KG1 (cell line): ENCODE data around the gene FUT3.
"Not testable (repeated sequence)": the region's sequence is repeated elsewhere in the genome, so short reads cannot be mapped to it uniquely, and the experiment has no call there.

Source experiments
- DNase-seq: peaks from one replicate; lab custom pipeline; 2025; lab: John Stamatoyannopoulos, UW

FUT3 gene

DNA sequence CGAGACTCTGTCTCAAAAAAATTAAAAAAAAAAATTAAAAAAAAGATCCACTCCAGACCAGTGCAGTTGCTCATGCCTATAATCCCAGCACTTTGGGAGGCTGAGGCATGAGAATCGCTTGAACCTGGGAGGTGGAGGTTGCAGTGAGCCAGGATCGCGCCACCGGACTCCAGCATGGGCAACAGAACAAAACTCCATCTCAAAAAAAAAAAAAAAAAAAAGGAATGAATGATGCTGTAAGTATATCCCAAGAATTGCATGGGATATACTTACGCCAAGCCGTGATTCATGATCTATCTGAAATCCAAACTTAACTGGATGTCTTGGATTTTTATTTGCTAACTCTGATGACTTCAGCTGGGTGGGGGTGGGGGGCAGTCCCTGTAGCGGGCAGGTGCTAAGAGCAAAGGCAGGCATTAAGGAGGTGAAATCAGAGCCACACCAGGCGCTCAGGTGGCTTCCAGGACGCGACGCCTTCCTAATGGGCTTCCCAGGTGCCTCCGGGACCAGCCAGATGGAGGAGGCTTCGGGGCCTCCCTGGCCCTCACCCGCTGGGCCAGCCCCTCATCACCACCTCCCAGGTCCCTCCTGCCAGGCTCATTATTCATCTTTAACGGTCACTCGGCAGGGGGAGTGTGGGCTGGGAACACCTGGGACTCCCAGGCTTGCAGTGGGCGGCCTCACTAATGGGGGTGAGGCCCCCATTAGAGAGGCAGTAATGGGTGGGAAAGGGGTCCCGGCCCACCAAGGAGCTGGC lies 30.5 kb upstream of the FUT3 start:
- DNase-seq: no peak

DNA sequence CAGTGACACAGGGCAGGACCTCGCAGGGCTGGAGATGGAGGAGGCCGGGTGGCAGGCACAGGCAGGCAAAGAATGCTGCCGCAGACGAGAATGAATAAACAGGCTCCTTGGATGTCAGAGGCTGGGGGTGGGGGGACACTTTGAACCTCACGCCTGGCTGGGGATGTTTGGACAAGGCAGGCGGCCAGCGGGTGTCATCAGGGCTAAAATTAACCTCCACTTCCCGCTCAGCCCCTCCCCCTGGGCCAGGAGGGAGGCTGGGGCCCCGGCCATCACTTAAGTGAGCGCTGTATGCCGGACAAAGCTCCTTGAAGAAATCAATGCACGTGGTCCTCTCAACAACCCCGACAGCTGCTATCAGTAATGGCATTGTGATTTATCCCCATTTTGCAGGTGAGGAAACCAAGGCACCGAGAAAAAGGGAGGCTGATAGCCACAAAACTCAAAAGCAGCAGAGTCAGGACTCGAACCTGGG lies 29.4 kb upstream of the FUT3 start:
- no peak for DNase-seq

DNA sequence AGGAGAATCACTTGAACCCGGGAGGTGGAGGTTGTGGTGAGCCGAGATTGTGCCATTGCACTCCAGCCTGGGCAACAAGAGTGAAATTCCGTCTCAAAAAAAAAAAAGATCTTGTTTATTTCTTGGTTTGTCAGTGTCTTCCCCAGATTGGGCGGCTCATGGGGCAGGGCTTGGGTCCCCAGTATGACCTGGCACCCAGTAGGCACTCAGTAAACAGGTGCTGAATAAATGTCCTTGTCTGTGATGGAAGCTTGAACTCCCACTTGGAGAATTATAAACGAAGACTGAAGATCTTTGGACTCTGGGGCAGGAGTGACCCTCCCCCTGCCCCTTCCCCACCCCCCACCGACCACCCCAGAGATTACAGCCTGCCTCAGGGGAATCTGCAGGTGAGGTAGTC lies 28.9 kb upstream of the FUT3 start:
- DNase-seq: no peak

DNA sequence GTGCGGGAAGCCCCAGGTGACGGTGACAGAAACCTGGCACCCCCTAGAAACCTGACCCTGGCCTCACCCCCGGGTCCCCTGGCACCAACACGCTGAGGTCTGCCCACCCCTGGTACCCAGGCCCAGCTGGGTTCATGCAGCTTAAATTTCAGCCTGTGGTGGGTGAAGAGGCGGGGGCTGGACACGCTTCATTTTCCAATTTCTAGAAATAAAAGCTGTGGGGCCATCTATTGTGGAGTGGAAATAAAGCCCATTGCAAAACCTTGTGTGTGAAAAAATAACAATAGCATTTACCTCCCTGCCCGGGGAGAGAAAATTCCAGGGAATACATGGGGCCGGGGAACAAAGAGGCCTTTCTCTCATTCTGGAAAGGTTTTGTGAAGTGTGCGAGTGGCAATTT lies 26.6 kb upstream of the FUT3 start:
- DNase-seq: no peak

DNA sequence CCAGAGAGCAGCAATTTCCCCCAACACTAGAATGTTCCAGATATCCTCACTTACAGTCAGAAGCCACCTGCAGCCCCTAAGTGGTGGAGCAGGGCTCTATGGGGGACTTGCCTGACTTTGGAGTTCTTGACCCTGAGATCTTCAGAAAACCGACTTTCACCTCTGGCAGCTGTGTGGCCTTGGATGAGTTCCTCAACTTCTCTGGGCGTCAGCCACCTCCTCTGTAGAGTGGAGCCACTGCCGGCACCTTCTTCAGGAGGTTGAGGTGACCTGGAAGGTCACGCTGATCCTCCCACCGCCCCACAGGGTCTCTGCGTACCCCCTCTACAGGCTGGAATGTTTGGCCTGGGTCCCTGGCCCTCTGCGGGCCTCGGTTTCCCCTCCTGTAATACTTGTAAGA lies 26.2 kb upstream of the FUT3 start:
- DNase-seq: no peak

DNA sequence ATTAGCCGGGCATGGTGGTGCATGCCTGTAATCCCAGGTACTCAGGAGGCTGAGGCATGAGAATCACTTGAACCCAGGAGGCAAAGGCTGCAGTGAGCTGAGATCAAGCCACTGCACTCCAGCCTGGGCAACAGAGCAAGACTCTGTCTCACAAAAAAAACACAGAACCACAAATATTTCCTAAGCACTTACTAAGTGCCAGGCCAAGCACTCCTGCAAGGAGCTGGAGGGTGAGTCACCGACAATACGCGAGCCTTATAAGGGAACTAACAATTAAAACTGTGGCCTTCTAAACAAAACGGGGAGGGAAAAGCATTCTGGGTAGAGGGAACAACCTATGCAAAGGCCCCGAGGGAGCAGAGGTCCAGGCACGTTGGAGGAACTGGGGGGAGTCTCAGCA lies 23.2 kb upstream of the FUT3 start:
- not testable (repeated sequence) for DNase-seq

DNA sequence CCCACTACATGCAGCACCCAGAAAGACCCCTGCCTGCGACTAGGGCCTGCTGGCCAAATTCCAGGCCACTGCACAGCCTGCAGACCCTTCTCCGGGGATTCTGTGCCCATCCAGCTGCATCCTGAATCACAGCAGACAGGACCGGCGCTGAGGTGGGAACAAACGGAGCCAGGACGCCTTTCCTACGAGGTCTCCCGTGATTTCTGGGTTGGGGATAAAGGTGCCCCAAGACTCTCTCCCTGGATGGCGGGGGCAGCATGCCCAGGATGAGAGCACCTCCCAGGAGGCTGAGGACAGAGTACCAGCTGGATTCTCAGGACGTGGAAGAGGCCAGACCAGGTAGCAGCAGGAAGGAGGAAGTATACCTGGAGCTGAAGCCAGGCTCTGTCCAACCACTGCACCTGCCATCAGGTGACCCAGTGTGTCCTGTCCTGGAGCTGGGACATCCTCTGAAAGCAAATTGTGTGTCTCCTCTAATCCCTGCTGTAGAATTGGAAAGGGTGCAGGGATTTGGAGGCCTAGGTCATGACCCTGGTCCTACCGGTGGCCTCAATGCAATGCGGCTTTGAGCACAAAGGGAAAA lies 22.5 kb upstream of the FUT3 start:
- DNase-seq: no peak

DNA sequence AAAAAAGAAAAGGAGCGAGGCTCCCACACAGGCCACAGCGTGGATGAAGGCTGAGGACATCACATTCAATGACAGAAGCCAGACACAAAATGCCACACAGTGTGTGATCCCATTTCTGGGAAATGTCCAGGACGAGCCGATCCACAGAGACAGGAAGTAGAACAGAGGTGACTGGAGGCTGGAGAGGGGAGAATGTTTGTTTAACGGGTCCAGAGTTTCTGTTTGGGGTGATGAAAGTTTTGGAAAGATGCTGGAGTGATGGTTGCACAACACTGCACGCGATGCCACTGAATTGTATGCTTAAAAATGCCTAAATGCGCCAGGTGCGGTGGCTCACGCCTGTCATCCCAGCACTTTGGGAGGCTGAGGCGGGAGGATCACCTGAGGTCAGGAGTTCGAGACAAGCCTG lies 19.7 kb upstream of the FUT3 start:
- no peak for DNase-seq

DNA sequence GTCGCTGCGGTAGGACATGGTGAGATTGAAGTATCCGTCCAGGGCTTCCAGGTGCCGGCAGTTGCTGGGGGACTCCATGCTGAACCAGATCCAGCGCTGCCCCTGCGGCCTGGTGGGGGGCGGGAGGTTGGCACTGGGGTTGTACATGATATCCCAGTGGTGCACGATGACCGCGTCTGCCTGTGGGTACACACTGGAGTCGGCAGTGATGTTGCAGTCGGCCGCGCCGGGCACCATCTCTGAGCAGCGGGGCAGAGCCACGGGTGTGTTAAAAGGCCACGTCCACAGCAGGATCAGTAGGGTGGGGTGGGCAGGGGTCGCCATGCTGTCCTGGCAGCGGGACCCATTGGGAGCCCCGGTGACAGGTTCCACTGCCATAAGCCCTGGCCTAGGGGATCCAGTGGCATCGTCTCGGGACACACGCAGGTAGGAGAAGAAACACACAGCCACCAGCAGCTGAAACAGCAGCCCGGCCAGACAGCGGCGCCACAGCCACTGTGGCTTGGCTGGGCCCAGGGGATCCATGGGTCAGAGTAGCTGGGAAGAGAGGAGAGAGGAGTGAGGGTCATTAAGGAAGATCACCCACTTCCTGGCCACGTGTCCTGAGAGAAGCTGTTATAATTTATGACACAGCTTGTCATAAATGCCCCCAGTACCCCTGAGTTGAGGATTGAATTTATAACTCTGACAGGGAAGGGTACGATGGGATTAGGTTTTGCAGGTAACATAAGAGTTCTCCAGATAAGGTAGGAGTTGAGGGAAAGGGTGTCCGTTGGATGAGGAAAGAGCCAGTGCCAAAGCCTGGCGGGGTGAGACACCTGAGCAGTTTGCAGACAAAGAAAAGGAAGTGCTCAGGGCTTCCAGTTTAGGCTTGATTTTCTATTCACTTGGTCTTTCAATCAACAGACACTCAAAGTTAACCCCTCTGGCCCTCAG lies 16.2 kb upstream of the FUT3 start:
- DNase-seq: no peak

DNA sequence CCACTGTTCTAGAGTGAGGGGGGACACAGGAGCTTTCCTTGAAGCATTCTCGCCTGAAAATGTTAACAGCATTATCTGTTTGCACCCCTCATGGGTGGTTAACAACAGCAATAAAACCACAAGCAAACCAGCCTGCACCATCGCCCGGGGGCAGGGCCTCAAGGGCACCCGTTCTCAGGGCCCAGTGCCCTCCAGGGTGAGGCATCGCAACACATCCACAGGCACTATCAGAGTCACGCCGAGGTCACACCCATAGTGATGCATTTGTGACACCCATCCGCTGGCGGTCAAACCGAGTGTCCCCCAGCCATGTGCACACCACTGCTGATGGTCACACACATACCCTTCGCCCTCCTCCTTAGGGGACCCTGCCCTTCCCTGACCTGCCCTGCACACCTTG lies 14.5 kb upstream of the FUT3 start:
- no peak for DNase-seq

DNA sequence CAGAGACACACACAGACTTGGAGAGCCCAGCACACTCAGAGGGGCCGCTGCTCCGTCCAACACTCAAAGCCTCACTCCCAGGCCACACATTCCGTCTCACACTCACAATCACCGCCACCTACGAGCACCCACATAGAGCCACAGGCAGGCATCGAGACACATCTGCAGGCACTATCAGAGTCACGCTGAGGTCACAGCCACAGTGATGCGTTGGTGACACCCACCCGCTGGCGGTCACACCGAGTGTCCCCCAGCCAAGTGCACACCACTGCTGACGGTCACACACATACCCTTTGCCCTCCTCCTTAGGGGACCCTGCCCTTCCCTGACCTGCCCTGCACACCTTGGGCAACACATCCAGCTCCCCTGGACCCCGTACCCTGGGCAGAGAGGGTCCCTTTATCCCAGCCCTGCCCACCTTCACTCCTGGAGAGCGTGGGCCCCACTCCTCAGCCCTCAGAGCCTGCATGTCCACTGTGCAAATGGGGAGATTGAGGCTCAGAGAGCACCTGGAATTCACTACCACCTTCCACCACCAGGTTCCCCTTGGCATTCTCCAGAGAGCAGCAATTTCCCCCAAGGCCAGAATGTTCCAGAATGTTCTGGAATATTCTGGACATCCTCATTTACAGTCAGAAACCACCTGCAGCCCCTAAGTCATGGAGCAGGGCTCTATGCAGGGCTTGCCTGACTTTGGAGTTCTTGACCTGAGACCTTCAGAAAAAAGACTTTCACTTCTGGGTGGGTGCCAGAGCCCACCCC lies 13.7 kb upstream of the FUT3 start:
- no peak for DNase-seq

DNA sequence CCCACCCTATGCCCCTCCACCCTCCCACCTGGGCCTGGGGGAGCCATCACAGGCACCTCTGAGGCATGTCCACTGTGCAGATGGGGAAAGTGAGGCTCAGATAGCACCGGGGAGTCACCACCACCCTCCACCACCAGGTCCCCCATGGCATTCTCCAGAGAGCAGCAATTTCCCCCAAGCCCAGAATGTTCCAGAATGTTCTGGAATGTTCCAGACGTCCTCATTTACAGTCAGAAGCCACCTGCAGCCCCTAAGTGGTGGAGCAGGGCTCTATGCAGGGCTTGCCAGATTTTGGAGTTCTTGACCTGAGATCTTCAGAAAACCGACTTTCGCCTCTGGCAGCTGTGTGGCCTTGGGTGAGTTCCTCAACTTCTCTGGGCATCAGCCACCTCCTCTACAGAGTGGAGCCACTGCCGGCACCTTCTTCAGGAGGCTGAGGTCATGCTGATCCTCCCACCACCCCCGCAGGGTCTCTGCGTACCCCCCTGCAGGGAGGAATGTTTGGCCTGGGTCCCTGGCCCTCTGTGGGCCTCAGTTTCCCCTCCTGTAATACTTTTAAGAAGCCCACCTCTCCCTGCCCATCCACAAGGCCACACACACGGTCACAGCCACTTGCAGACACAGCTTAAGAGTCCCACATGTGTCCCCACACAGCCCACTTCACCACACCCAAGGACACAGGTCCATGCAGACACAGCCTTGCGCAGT lies 12.9 kb upstream of the FUT3 start:
- DNase-seq: no peak

DNA sequence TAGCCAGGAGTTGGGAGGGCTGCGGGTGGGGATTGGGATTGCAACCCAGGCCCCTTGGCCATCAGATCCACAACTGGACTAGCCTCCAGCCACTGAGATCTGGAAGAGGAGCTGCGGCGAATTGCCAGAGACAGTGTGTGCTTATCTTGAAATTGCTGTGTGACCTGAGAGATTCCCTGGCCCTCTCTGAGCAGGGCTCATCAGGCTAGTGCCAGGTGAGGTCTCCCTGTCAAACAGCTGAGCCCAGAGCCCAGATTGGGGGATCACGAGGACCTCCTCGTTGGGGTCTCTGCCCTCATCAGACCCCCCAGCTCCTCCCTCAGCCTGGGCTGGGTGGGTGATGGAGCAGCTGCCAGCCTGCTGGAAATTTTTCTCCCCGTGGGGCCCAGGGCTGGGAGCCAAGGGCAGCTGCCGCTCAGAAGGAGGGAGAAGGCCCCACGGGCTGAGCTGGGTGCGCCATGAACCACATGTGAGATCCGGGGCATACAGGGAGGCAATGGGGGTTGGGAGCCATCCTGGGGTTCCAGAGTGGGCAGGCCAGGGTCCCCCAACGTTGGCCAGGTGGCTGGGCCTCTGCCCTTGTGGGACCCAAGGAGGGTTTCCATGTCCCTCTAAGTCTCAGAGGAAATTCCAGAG lies 11.9 kb upstream of the FUT3 start:
- DNase-seq: no peak

DNA sequence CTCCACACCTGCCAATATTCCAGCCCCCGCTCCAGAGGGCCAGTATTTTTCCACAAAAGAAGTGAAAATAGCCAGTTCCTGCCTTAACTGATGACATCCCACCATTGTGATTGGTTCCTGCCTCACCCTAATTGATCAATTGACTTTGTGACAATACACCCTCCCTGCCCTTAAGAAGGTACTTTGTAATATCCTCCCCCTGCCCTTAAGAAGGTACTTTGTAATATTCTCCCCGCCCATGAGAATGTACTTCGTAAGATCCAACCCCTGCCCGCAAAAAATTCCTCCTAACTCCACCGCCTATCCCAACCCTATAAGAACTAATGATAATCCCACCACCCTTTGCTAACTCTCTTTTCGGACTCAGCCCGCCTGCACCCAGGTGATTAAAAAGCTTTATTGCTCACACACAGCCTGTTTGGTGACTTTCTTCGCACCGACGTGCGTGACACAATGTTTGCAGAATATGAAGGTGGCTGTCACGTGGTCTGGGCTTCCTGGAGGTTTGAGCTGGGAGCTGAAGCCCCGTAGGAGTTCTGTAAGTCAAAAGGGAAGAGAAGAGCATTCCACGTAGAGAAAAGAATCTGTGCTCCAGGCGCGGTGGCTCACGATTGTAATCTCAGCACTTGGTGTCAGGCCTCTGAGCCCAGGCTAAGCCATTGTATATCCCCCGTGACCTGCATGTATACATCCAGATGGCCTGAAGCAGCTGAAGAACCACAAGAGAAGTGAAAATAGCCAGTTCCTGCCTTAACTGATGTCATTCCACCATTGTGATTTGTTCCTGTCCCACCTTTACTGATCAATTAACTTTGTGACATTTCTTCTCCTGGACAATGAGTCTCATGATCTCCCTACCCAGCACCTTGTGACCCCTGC lies 6.2 kb upstream of the FUT3 start:
- no peak for DNase-seq

DNA sequence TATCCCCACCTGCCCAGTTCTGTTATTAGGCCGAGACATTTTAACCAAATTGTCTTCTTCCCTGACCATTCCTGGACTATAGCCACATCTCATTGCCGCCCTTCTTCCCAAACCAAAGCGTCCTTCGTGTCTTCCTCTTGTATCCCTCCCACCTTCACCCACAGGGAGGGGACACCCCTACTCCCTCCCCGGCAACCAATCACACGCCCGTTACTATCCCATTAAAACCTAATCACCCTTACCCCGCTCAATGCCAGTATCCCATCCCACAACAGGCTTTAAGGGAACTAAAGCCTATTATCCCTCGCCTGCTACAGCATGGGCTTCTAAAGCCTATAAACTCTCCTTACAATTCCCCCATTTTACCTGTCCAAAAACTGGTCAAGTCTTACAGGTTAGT lies 3.9 kb upstream of the FUT3 start:
- DNase-seq: not testable (repeated sequence)

DNA sequence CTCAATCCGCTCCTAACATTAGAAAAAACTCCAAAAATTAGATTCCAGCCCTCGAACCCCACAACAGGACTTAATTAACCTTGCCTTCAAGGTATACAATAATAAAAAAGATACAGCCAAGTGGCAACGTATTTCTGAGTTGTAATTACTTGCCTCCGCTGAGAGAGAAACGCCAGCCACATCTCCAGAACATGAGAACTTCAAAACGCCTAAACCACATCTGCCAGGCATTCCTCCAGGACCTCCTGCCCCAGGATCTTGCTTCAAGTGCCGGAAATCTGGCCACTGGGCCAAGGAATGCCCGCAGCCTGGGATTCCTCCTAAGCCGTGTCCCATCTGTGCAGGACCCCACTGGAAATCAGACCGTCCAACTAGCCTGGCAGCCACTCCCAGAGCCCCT lies 2.9 kb upstream of the FUT3 start:
- not testable (repeated sequence) for DNase-seq

DNA sequence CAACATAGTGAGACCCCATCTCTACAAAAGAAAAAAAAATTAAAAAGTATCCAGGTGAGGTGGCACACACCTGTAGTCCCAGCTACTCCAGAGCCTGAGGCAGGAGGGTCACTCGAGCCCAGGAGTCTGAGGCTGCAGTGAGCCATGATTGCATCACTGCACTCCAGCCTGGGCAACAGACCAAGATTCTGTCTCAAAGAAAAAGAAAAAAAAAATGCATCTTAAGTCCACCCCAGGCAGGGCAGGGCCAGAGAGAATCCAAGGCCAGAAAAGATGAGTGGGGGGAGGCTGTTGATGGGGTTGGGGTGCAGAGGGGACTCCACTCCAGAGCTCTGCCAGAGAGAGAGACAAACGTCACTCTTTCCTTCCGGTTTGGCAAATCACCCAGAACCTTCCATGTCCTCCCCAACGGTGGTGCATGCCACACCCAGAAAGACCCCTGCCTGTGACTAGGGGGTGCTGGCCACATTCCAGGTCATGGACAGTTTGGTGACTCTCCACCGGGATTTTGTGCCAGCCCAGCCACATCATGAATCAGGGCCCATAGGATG lies 431 bp downstream of the FUT3 start:
- no peak for DNase-seq

DNA sequence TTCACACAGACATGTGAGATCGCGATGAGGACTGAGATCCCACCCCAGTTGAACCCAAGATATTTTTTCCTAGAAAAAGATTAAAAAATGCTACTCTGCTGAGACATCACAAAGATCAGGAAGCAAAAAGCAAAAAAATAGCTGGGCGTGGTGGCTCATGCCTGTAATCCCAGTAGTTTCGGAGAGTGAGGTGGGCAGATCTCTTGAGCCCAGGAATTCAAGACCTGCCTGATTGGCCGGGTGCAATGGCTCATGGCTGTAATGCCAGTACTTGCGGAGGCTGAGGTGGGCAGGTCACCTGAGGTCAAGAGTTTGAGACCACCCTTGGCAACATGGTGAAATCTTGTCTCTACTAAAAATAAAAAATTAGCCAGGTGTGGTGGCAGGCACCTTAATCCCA lies 1.1 kb downstream of the FUT3 start:
- no peak for DNase-seq

DNA sequence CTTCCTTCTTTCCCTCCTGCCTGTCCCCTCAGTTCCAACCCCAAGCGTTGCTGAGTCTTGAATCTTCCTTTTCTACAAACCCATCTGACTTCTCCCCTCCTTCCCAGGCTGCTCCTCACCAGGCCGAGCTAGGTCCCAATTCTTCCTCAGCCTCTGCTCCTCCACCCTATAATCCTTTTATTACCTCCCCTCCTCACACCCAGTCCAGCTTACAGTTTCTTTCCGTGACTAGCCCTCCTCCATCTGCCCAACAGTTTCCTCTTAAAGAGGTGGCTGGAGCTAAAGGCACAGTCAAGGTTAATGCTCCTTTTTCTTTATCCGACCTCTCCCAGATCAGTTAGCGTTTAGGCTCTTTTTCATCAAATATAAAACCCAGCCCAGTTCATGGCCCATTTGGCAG lies 2.6 kb downstream of the FUT3 start:
- DNase-seq: not testable (repeated sequence)

DNA sequence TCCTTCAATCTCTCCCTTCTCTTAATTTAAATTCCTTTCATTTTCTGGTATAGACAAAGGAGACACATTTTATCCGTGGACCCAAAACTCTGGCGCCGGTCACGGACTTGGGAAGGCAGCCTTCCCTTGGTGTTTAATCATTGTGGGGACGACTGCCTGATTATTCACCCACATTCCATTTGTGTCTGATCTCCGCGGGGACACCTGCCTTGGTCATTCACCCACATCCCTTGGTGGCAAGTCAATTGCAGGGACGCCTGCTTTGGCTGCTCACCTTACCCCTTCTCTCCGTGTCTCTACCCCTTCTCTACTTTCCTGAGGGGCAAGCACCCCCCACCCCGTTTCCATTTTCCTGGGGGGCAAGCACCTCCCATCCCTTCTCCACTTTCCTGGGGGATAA lies 3.4 kb downstream of the FUT3 start:
- not testable (repeated sequence) for DNase-seq
